Suprapubic skin (tissue), 4 donors: ENCODE measurements around the gene TMEM132D.

Experiments
- EP300 ChIP-seq: sonication (generic); formaldehyde crosslinking; IDR thresholded peaks from one replicate; pipeline ENCODE4 v1.6.1; 2017; ENCODE audit warnings: antibody characterized with exemption
- POLR2A ChIP-seq, 2 donors: fragments of 450-650 bp; IDR thresholded peaks; one replicate each; pipeline ENCODE4 v1.6.1; 2017; ENCODE audit warnings: antibody characterized with exemption in 2 of 2, mild to moderate bottlenecking in 2 of 2, moderate library complexity in 2 of 2
- POLR2AphosphoS5 ChIP-seq, 3 donors: sonication (generic); formaldehyde crosslinking; IDR thresholded peaks; one replicate each; pipeline ENCODE4 v1.6.1; 2017; ENCODE audit warnings: antibody characterized with exemption in 3 of 3
- TF ChIP-seq, protein P1 (sequence below), 2 donors: fragments of 200-600 bp in 1 of 2; fragments of 450-650 bp in 1 of 2; sonication (generic) in 1 of 2; IDR thresholded peaks; one replicate each; pipeline ENCODE4 v1.5.1; 2016 to 2019; ENCODE audit warnings: antibody characterized with exemption in 2 of 2, mild to moderate bottlenecking in 1 of 2, moderate library complexity in 1 of 2

DNA sequence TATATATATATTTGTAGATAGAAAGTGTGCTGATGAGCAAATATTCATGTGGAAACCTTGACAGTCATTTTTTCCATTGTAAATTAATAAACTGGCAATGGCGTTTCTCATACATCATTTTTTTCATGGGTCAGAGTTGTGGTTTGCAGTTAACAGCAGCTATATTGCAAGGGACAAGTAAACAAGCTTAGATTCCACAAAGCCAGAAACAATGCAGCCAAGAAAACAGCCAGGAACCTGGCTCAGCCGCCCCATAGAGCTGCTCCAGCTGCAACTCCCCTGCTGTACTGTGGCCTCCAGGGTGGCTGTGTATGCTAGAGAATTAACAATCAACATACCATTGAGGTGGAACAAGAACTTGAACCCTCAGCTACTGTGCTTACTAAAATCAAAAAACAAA lies 298.2 kb downstream of the TMEM132D start:
- TF ChIP-seq, protein P1, sequence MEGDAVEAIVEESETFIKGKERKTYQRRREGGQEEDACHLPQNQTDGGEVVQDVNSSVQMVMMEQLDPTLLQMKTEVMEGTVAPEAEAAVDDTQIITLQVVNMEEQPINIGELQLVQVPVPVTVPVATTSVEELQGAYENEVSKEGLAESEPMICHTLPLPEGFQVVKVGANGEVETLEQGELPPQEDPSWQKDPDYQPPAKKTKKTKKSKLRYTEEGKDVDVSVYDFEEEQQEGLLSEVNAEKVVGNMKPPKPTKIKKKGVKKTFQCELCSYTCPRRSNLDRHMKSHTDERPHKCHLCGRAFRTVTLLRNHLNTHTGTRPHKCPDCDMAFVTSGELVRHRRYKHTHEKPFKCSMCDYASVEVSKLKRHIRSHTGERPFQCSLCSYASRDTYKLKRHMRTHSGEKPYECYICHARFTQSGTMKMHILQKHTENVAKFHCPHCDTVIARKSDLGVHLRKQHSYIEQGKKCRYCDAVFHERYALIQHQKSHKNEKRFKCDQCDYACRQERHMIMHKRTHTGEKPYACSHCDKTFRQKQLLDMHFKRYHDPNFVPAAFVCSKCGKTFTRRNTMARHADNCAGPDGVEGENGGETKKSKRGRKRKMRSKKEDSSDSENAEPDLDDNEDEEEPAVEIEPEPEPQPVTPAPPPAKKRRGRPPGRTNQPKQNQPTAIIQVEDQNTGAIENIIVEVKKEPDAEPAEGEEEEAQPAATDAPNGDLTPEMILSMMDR (IDR thresholded peaks at IDR 0.05) = no peak
- no peak for TF ChIP-seq POLR2A (IDR thresholded peaks at IDR 0.05)
- TF ChIP-seq POLR2AphosphoS5 (IDR thresholded peaks at IDR 0.05) = no peak
- no peak for TF ChIP-seq EP300
